Liver (tissue), 9 donors: ENCODE measurements around the gene MYO9B. TPM values are rescaled to one million over a fixed set of nuclear protein-coding genes. Genes with fewer than 3 reads are reported as not detected.

Experiments used
- DNase-seq: peaks from one replicate; pipeline ENCODE4 v3.0.0-alpha.2; 2017; ENCODE audit warnings: low spot score
- H3K27ac ChIP-seq, 2 donors: one replicate each; pipeline ENCODE4 v1.7.0; 2013; ENCODE audit warnings: inconsistent platforms in 2 of 2, low read length in 2 of 2, control low read depth in 1 of 2, low read depth in 1 of 2, mild to moderate bottlenecking in 1 of 2
- H3K27me3 ChIP-seq, 4 donors: one replicate each; pipeline versions ENCODE4 v1.6.1 to v1.7.0; 2013; ENCODE audit warnings: low read length in 3 of 4, inconsistent platforms in 1 of 4, mild to moderate bottlenecking in 1 of 4, moderate library complexity in 1 of 4; ENCODE audit not compliant: control insufficient read depth in 4 of 4, insufficient read depth in 4 of 4
- H3K36me3 ChIP-seq, 4 donors: one replicate each; pipeline versions ENCODE4 v1.6.1 to v1.7.0; 2013; ENCODE audit warnings: low read length in 3 of 4, mild to moderate bottlenecking in 3 of 4, low read depth in 1 of 4, moderate library complexity in 1 of 4; ENCODE audit not compliant: control insufficient read depth in 4 of 4, insufficient read depth in 3 of 4
- H3K4me1 ChIP-seq, 4 donors: one replicate each; pipeline versions ENCODE4 v1.6.1 to v1.7.0; 2013; ENCODE audit warnings: low read length in 3 of 4, mild to moderate bottlenecking in 3 of 4, moderate library complexity in 1 of 4; ENCODE audit not compliant: control insufficient read depth in 4 of 4, insufficient read depth in 4 of 4
- H3K4me3 ChIP-seq, 3 donors: one replicate each; pipeline versions ENCODE4 v1.6.1 to v1.7.0; 2013; ENCODE audit warnings: low read length in 3 of 3, control low read depth in 1 of 3, low read depth in 1 of 3, mild to moderate bottlenecking in 1 of 3
- H3K9ac ChIP-seq, 2 donors: one replicate each; pipeline ENCODE4 v1.7.0; 2013; ENCODE audit warnings: low read length in 2 of 2, mild to moderate bottlenecking in 2 of 2, moderate library complexity in 2 of 2, control low read depth in 1 of 2, low read depth in 1 of 2
- H3K9me3 ChIP-seq, 4 donors: one replicate each; pipeline versions ENCODE4 v1.6.1 to v1.7.0; 2013; ENCODE audit warnings: low read length in 3 of 4; ENCODE audit not compliant: control insufficient read depth in 4 of 4
- ATF3 ChIP-seq: IDR thresholded peaks from 2 replicates; pipeline ENCODE4 v1.6.1; 2016; ENCODE audit warnings: antibody characterized with exemption
- CTCF ChIP-seq: fragments of 150-350 bp; IDR thresholded peaks from 2 replicates; pipeline ENCODE4 v1.5.1; 2017; ENCODE audit warnings: improper control_type of control experiment, low read depth, low read length; ENCODE audit not compliant: missing input control
- EGR1 ChIP-seq, 2 donors: IDR thresholded peaks; 2 replicates each; pipeline ENCODE4 v1.6.1; 2016 to 2018; ENCODE audit warnings: antibody characterized with exemption in 2 of 2, low read depth in 2 of 2
- FOXA2 ChIP-seq: IDR thresholded peaks from 2 replicates; pipeline ENCODE4 v1.6.1; 2016; ENCODE audit warnings: antibody characterized with exemption
- GABPA ChIP-seq, 2 donors: IDR thresholded peaks in 1 of 2; conservative IDR thresholded peaks in 1 of 2; 2 replicates each; pipeline ENCODE4 v1.6.1; 2016; ENCODE audit warnings: antibody characterized with exemption in 2 of 2, mild to moderate bottlenecking in 1 of 2, moderate library complexity in 1 of 2
- HNF4A ChIP-seq, 2 donors: conservative IDR thresholded peaks; 2 replicates each; pipeline ENCODE4 v1.6.1; 2016; ENCODE audit warnings: antibody characterized with exemption in 2 of 2, mild to moderate bottlenecking in 2 of 2
- HNF4G ChIP-seq: IDR thresholded peaks from 2 replicates; pipeline ENCODE4 v1.6.1; 2016; ENCODE audit warnings: antibody characterized with exemption
- JUND ChIP-seq, 2 donors: IDR thresholded peaks; 2 replicates each; pipeline ENCODE4 v1.6.1; 2016; ENCODE audit warnings: antibody characterized with exemption in 2 of 2
- NR2F2 ChIP-seq: IDR thresholded peaks from 2 replicates; pipeline ENCODE4 v1.6.1; 2016; ENCODE audit warnings: antibody characterized with exemption
- RAD21 ChIP-seq, 2 donors: IDR thresholded peaks; 2 replicates each; pipeline ENCODE4 v1.6.1; 2016; ENCODE audit warnings: antibody characterized with exemption in 2 of 2, mild to moderate bottlenecking in 2 of 2
- REST ChIP-seq: IDR thresholded peaks from 2 replicates; pipeline ENCODE4 v1.6.1; 2016; ENCODE audit warnings: antibody characterized with exemption, mild to moderate bottlenecking
- RXRA ChIP-seq, 2 donors: IDR thresholded peaks; 2 replicates each; pipeline ENCODE4 v1.6.1; 2017 to 2018; ENCODE audit warnings: antibody characterized with exemption in 2 of 2, mild to moderate bottlenecking in 1 of 2
- SP1 ChIP-seq: IDR thresholded peaks from 2 replicates; pipeline ENCODE4 v1.6.1; 2018; ENCODE audit warnings: antibody characterized with exemption, mild to moderate bottlenecking
- ZBTB33 ChIP-seq: IDR thresholded peaks from 2 replicates; pipeline ENCODE4 v1.6.1; 2016; ENCODE audit warnings: antibody characterized with exemption
- WGBS: extraction: QIAGEN DNeasy Blood & Tissue Kit; methylation state at CpG from one replicate; pipeline ENCODE4 v1.1.7; 2013; 5-methylcytosine and 5-hydroxymethylcytosine counted together
- polyA plus RNA-seq, 2 donors: library from polyadenylated mRNA; stranded (reverse) in 1 of 2; unstranded in 1 of 2; fragments of 200-250 nt in 1 of 2; fragments of >200 nt in 1 of 2; fragmentation: Nextera tagmentation in 1 of 2; extraction: Ambion mirVana in 1 of 2; gene quantifications; one replicate each; pipeline versions ENCODE4 v1.2.1 to v1.2.3, GENCODE V29; 2013 to 2015
- total RNA-seq, 2 donors: library from RNA; depleted of rRNA; stranded (reverse); fragments of >200 nt; gene quantifications; one replicate each; pipeline ENCODE4 v1.2.3, GENCODE V29; 2014
- donor health status: healthy.
- donor health status: healthy.
- donor health status: healthy.
- donor health status: healthy.
- donor health status: healthy.

Gene MYO9B
- total and polyA plus RNA-seq, 4 donors = 9.1 to 32.5 (median 21.0) TPM

- Histone ChIP-seq H3K27ac (no peak overlapping the region), H3K9ac (no peak overlapping the region), H3K9me3 (no peaks in the 10 kb centered on the region), H3K27me3 (no peaks in the 10 kb centered on the region), H3K4me1 (peaks cover 0 to 2% (median under 1%) of the 10 kb centered on the region in 4 donors), H3K4me3 (no peak overlapping the region), H3K36me3 (peaks cover 0 to 4% (median under 1%) of the 10 kb centered on the region in 4 donors)
- DNase-seq = no peak
- TF ChIP-seq ATF3 (no peak), ZBTB33 (no peak), HNF4A (conservative IDR thresholded peaks at IDR 0.05) (no peak), JUND (IDR thresholded peaks at IDR 0.05) (no peak), NR2F2 (no peak), RXRA (IDR thresholded peaks at IDR 0.05) (no peak), EGR1 (IDR thresholded peaks at IDR 0.05; ENCODE audit: low read depth in 2 of 2) (no peak), CTCF (no peak), SP1 (no peak), REST (no peak), HNF4G (no peak), GABPA (IDR thresholded peaks at IDR 0.05 in 1 of 2, conservative IDR thresholded peaks at IDR 0.05 in 1 of 2) (no peak)
- 86% methylated on average over 14 of the region's 14 CpGs for WGBS
Observed at GRCh38 chr19:17086120-17086519, 10.5 kb downstream of the MYO9B start.

GRCh38 chr19:17086834-17087233 lies 11.3 kb downstream of the MYO9B start:
- Histone ChIP-seq H3K9ac (no peak overlapping the region), H3K36me3 (peaks cover 0 to 4% (median under 1%) of the 10 kb centered on the region in 4 donors), H3K4me1 (peaks cover 0 to 4% (median 1%) of the 10 kb centered on the region in 4 donors), H3K27ac (no peak overlapping the region), H3K9me3 (no peaks in the 10 kb centered on the region), H3K4me3 (no peak overlapping the region), H3K27me3 (no peaks in the 10 kb centered on the region)
- no peak for DNase-seq
- TF ChIP-seq RXRA (IDR thresholded peaks at IDR 0.05) = no peak
- no peak for TF ChIP-seq SP1
- TF ChIP-seq FOXA2 = no peak
- TF ChIP-seq RAD21 (IDR thresholded peaks at IDR 0.05) = no peak
- WGBS = 94% methylated on average over 6 of the region's 6 CpGs
